Activated naive CD4-positive, alpha-beta T cell treated with anti-CD3 and anti-CD28 coated beads for 36 hours (primary cell): ENCODE measurements around the gene EVPLL. TPM values are rescaled to one million over a fixed set of nuclear protein-coding genes. Genes with fewer than 3 reads are reported as not detected.
"Not testable (repeated sequence)": the region's sequence is repeated elsewhere in the genome, so short reads cannot be mapped to it uniquely, and the experiment has no call there.

Source experiments
- CTCF ChIA-PET: fragments of 350-600 bp; sonication (Branson Sonifier 250); formaldehyde crosslinking; loops from one replicate; lab custom pipeline; 2021; ENCODE audit warnings: antibody characterized with exemption; lab: Charles Lee
- DNase-seq: peaks from one replicate; pipeline ENCODE4 v3.0.0-alpha.2; 2020
- H3K27ac Mint-ChIP-seq: one replicate; pipeline ENCODE4 v1.8.0; 2021; ENCODE audit warnings: mild to moderate bottlenecking, mixed read lengths
- H3K27me3 Mint-ChIP-seq: one replicate; pipeline ENCODE4 v1.8.0; 2021; ENCODE audit warnings: low read depth, mixed read lengths
- H3K36me3 Mint-ChIP-seq: one replicate; pipeline ENCODE4 v1.8.0; 2021; ENCODE audit warnings: low read depth, mixed read lengths
- H3K4me1 Mint-ChIP-seq: one replicate; pipeline ENCODE4 v1.8.0; 2021; ENCODE audit warnings: low read depth, mixed read lengths
- H3K4me3 Mint-ChIP-seq: one replicate; pipeline ENCODE4 v1.8.0; 2021; ENCODE audit warnings: mild to moderate bottlenecking, moderate library complexity, mixed read lengths
- H3K9me3 Mint-ChIP-seq: one replicate; pipeline ENCODE4 v1.8.0; 2021; ENCODE audit warnings: mixed read lengths
- intact Hi-C: fragments of 100-400 bp; cut with micrococcal nuclease; formaldehyde crosslinking; loops from one replicate; pipeline ENCODE4 v1.15.1; 2023
- microRNA-seq: library from miRNA; unstranded; fragments of <30 nt; microRNA quantifications from one replicate; pipeline ENCODE4 v1.2.0, GENCODE V29; 2022; ENCODE audit warnings: borderline microRNAs expressed, borderline replicate concordance
- total RNA-seq, 2 experiments: library from RNA; stranded (reverse); gene quantifications; one replicate each; pipeline ENCODE4 v1.2.3, GENCODE V29; 2021

The EVPLL gene
- total RNA-seq, 2 experiments from 2014 or later, result not detected

GRCh38 chr17:18410736-18411135 is 33.2 kb downstream of the EVPLL start:
- H3K36me3 Mint-ChIP-seq, H3K9me3 Mint-ChIP-seq, H3K27me3 Mint-ChIP-seq, intact Hi-C loops, DNase-seq, CTCF ChIA-PET: not testable (repeated sequence)
- H3K27ac Mint-ChIP-seq, result peak overlapping the region; percentile 79
- H3K4me1 Mint-ChIP-seq, result peaks cover 19% of the 10 kb centered on the region
- H3K4me3 Mint-ChIP-seq, result peak overlapping the region; percentile 88

- DNase-seq, result peak; percentile 22
- H3K4me1 Mint-ChIP-seq, result peaks cover 19% of the 10 kb centered on the region
- H3K27ac Mint-ChIP-seq, result peak overlapping the region; percentile 79
- H3K27me3 Mint-ChIP-seq, H3K9me3 Mint-ChIP-seq, H3K36me3 Mint-ChIP-seq, intact Hi-C loops, CTCF ChIA-PET: not testable (repeated sequence)
- peak overlapping the region; percentile 88 for H3K4me3 Mint-ChIP-seq
Measured at GRCh38 chr17:18411377-18411864, 33.8 kb downstream of the EVPLL start.

GRCh38 chr17:18412001-18412538 is 34.5 kb downstream of the EVPLL start:
- H3K9me3 Mint-ChIP-seq, H3K27ac Mint-ChIP-seq, H3K27me3 Mint-ChIP-seq, CTCF ChIA-PET, H3K36me3 Mint-ChIP-seq, DNase-seq, intact Hi-C loops: not testable (repeated sequence)
- peaks cover 19% of the 10 kb centered on the region for H3K4me1 Mint-ChIP-seq
- H3K4me3 Mint-ChIP-seq, result peak overlapping the region; percentile 88

- intact Hi-C loops, H3K27me3 Mint-ChIP-seq, DNase-seq, H3K27ac Mint-ChIP-seq, H3K36me3 Mint-ChIP-seq, H3K9me3 Mint-ChIP-seq, H3K4me3 Mint-ChIP-seq, H3K4me1 Mint-ChIP-seq, CTCF ChIA-PET: not testable (repeated sequence)
Measured at GRCh38 chr17:18421521-18421920, 43.9 kb downstream of the EVPLL start.

- H3K36me3 Mint-ChIP-seq, H3K9me3 Mint-ChIP-seq, H3K4me1 Mint-ChIP-seq, H3K27me3 Mint-ChIP-seq, DNase-seq, intact Hi-C loops, H3K4me3 Mint-ChIP-seq, CTCF ChIA-PET, H3K27ac Mint-ChIP-seq: not testable (repeated sequence)
Measured at GRCh38 chr17:18422464-18422863, 44.9 kb downstream of the EVPLL start.

- intact Hi-C loops, H3K27me3 Mint-ChIP-seq, H3K27ac Mint-ChIP-seq, H3K9me3 Mint-ChIP-seq, H3K36me3 Mint-ChIP-seq, H3K4me3 Mint-ChIP-seq, H3K4me1 Mint-ChIP-seq, DNase-seq, CTCF ChIA-PET: not testable (repeated sequence)
Measured at GRCh38 chr17:18423015-18423414, 45.4 kb downstream of the EVPLL start.

GRCh38 chr17:18425593-18425992 is 48.0 kb downstream of the EVPLL start:
- H3K27me3 Mint-ChIP-seq, DNase-seq, H3K9me3 Mint-ChIP-seq, H3K4me3 Mint-ChIP-seq, CTCF ChIA-PET, intact Hi-C loops, H3K4me1 Mint-ChIP-seq, H3K27ac Mint-ChIP-seq, H3K36me3 Mint-ChIP-seq: not testable (repeated sequence)

GRCh38 chr17:18426639-18427038 is 49.1 kb downstream of the EVPLL start:
- intact Hi-C loops, H3K27ac Mint-ChIP-seq, H3K36me3 Mint-ChIP-seq, CTCF ChIA-PET, DNase-seq, H3K27me3 Mint-ChIP-seq, H3K4me1 Mint-ChIP-seq, H3K9me3 Mint-ChIP-seq, H3K4me3 Mint-ChIP-seq: not testable (repeated sequence)

- intact Hi-C loops, CTCF ChIA-PET, H3K27ac Mint-ChIP-seq, H3K4me1 Mint-ChIP-seq, H3K9me3 Mint-ChIP-seq, DNase-seq, H3K4me3 Mint-ChIP-seq, H3K36me3 Mint-ChIP-seq, H3K27me3 Mint-ChIP-seq: not testable (repeated sequence)
Measured at GRCh38 chr17:18432206-18432605, 54.6 kb downstream of the EVPLL start.

Small RNAs within 50 kb of the gene (microRNA-seq; reads per million reads assigned to microRNA genes)
- gene MIR6778, result not detected

Other genes starting within 250 kb of the EVPLL start
- 10 to 100 TPM; 83.4 to 86.7 TPM for gene ALKBH5, start 193.9 kb upstream of the EVPLL start, total RNA-seq
- gene LLGL1, start 152.1 kb upstream of the EVPLL start, total RNA-seq, result 10 to 100 TPM; 14.8 to 15.0 TPM
- gene FLII, start 119.0 kb upstream of the EVPLL start, total RNA-seq, result 100 to 1,000 TPM; 326 to 328 TPM
- gene MIEF2, start 117.1 kb upstream of the EVPLL start, total RNA-seq, result 1 to 10 TPM; 6.0 to 7.1 TPM
- 10 to 100 TPM; 59.0 to 59.5 TPM for gene TOP3A, start 62.8 kb upstream of the EVPLL start, total RNA-seq
- 1 to 10 TPM; 8.5 to 8.8 TPM for gene SMCR8, start 62.5 kb upstream of the EVPLL start, total RNA-seq
- gene SHMT1, start 14.2 kb upstream of the EVPLL start, total RNA-seq, result 10 to 100 TPM; 46.7 to 51.0 TPM
- under 1 TPM; 0.45 to 0.54 TPM for gene LGALS9C, start 99.0 kb downstream of the EVPLL start, total RNA-seq